LNCAP (cell line): ENCODE results near the gene PTPRD.

Source experiments
- CTCF ChIP-seq: fragments of 450-650 bp; IDR thresholded peaks from 2 replicates; pipeline ENCODE4 v1.5.1; 2017; ENCODE audit warnings: mild to moderate bottlenecking

PTPRD gene

DNA sequence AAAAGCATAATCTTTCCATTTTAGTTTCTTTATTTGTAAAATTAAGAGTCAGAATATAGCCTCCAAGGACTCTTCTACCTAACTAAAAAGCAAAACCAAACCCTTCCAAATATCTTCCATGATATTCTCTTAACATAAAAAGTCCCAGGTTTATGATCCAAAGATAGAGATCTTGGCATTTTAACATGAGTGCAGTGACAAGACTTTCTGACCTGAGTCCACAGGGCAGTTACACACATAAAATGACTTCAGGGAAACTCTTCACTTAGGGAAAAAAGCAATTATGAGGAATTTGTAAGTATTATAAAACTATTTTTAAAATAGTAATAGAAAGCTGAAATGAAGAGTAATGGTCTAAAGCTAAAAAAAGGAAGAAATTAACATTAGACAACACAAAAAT is 2040.6 kb downstream of the PTPRD start:
- no peak for TF ChIP-seq CTCF

- TF ChIP-seq CTCF, result no peak
Measured at GRCh38 chr9:8571643-8572042, 2041.2 kb downstream of the PTPRD start.

GRCh38 chr9:8570776-8571175 is 2042.0 kb downstream of the PTPRD start:
- TF ChIP-seq CTCF, result no peak

- TF ChIP-seq CTCF, result no peak
Measured at GRCh38 chr9:8569823-8570222, 2043.0 kb downstream of the PTPRD start.

GRCh38 chr9:8567963-8568579 is 2044.7 kb downstream of the PTPRD start:
- TF ChIP-seq CTCF, result no peak

- no peak for TF ChIP-seq CTCF
Measured at GRCh38 chr9:8564960-8565359, 2047.8 kb downstream of the PTPRD start.

- no peak for TF ChIP-seq CTCF
Measured at GRCh38 chr9:8560560-8561525, 2052.0 kb downstream of the PTPRD start.
